ENCODE results near the gene HABP2. TPM values are rescaled to one million over a fixed set of nuclear protein-coding genes. Genes with fewer than 3 reads are reported as not detected.

Gene HABP2
- total RNA-seq, 6 experiments from 2014 or later = not detected

DNA sequence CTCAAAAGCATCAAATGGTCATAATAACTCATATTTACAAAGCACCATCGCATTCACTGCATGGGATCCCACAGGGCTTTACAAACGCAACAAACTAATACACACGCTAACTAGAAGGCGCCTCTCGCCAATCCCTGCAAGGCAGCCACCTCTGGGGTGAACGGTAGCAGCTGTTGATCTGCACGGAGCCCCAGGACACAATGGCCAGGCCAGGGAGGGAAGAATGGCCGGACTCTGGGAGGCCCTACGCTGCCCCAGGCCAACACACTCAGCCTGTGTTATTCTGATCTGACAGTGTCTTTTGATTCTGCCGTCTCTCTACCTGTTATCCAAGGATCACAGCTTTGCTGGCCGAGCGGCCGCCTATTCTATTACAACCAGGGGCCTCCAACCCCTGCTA, 41.8 kb downstream of the HABP2 start:
- Mint-ChIP-seq H3K9me3 (no peaks in the 10 kb centered on the region), H3K4me1 (ENCODE audit: low read depth) (no peaks in the 10 kb centered on the region), H3K27ac (no peak overlapping the region), H3K4me3 (no peak overlapping the region), H3K27me3 (ENCODE audit: insufficient read depth) (peaks cover 34% of the 10 kb centered on the region), H3K36me3 (ENCODE audit: low read depth) (no peaks in the 10 kb centered on the region)
- DNase-seq = no peak
- TF ChIP-seq, protein P1, sequence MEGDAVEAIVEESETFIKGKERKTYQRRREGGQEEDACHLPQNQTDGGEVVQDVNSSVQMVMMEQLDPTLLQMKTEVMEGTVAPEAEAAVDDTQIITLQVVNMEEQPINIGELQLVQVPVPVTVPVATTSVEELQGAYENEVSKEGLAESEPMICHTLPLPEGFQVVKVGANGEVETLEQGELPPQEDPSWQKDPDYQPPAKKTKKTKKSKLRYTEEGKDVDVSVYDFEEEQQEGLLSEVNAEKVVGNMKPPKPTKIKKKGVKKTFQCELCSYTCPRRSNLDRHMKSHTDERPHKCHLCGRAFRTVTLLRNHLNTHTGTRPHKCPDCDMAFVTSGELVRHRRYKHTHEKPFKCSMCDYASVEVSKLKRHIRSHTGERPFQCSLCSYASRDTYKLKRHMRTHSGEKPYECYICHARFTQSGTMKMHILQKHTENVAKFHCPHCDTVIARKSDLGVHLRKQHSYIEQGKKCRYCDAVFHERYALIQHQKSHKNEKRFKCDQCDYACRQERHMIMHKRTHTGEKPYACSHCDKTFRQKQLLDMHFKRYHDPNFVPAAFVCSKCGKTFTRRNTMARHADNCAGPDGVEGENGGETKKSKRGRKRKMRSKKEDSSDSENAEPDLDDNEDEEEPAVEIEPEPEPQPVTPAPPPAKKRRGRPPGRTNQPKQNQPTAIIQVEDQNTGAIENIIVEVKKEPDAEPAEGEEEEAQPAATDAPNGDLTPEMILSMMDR (IDR thresholded peaks at IDR 0.05) = no peak

GRCh38 chr10:113600569-113600968, 47.7 kb downstream of the HABP2 start:
- Mint-ChIP-seq H3K9me3 (peaks cover 23% of the 10 kb centered on the region), H3K4me1 (ENCODE audit: low read depth) (no peaks in the 10 kb centered on the region), H3K27ac (no peak overlapping the region), H3K36me3 (ENCODE audit: low read depth) (no peaks in the 10 kb centered on the region), H3K27me3 (ENCODE audit: insufficient read depth) (peaks cover 9% of the 10 kb centered on the region; the same call in 1 of the 2 replicates), H3K4me3 (no peak overlapping the region)
- TF ChIP-seq, protein P1 (IDR thresholded peaks at IDR 0.05) = no peak
- DNase-seq = no peak

DNA sequence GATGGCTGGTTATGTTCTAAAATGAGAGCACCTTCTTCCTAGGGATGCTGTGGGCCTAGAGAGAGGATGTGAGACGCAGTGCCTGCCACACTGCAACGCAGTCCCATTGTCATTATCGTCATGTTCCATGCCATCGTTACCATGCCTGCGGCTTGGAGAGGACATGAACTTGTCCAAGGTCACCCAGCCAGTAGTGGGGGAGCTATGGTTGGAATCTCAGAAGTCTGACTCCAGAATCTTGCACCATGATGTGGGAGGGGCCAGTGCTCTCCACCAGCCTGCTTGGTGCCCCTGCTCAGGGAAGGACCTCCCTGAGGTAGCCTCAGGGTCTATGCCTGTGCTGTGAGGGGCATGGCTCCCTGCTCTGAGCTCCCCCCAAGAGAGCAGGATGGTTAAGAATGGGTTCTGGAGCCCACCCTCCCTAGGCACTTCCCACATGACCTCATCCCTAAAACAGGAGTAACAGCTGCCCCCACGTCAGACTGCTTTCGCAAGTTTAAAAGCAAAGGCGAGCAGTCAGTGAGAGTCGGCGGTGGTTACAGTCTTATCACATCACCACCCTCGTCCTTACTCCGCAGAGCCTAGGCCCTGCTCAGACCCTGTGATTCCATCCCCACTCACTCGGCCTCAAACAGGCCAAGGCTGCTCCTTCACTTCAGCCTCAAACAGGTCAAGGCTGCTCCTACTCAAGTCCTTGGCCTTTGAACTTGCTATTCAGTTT, 50.4 kb downstream of the HABP2 start:
- no peak overlapping the region for H3K27ac Mint-ChIP-seq
- TF ChIP-seq, protein P1 (IDR thresholded peaks at IDR 0.05) = no peak

GRCh38 chr10:113604572-113604971, 51.7 kb downstream of the HABP2 start:
- no peaks in the 10 kb centered on the region for H3K4me1 Mint-ChIP-seq (ENCODE audit: low read depth)
- no peaks in the 10 kb centered on the region for H3K36me3 Mint-ChIP-seq (ENCODE audit: low read depth)
- DNase-seq = no peak
- TF ChIP-seq, protein P1 (IDR thresholded peaks at IDR 0.05) = no peak
- peaks cover 23% of the 10 kb centered on the region for H3K9me3 Mint-ChIP-seq
- H3K27ac Mint-ChIP-seq = no peak overlapping the region
- H3K27me3 Mint-ChIP-seq (ENCODE audit: insufficient read depth) = peaks cover 10% of the 10 kb centered on the region; the same call in 1 of the 2 replicates
- no peak overlapping the region for H3K4me3 Mint-ChIP-seq

More for the DNA sequence above, 50.4 kb downstream of the HABP2 start:
- no peaks in the 10 kb centered on the region for H3K4me1 Mint-ChIP-seq (ENCODE audit: low read depth)
- H3K36me3 Mint-ChIP-seq (ENCODE audit: low read depth) = no peaks in the 10 kb centered on the region
- H3K4me3 Mint-ChIP-seq = no peak overlapping the region
- H3K9me3 Mint-ChIP-seq = peaks cover 23% of the 10 kb centered on the region
- H3K27me3 Mint-ChIP-seq (ENCODE audit: insufficient read depth) = peaks cover 12% of the 10 kb centered on the region; the same call in 1 of the 2 replicates
- DNase-seq = no peak

DNA sequence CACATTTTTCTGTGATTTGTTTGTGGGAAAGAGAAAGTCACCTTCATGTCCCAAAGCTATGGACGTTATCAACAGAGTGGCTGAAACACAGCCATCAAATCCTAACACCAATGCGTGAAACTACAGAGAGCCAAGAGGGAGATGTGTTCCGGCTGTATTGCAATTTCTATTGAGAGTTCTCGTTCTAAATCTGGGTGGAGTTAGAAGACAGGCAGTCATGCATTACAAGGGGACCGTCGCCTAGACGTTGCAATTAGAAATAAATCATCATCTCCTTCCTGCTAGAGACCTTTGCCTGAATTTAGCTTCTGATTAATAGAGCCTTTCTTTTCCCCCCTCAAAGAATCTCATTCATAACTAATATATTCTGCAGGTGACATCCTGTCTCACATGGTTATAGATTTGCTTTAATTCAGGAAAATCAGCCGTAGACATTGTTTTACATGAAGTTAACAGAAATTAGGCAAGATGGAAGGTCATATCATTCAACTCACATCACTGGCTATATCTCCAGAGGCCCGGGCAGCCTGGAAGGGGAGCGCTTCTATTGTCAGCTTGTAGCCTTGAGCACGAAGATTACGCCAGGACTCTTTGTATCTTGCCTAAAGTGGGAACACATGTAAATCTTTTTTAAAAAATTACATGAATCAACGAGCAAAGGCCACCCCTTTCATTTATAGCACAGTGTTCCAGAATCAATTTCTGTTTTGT, 52.6 kb downstream of the HABP2 start:
- Mint-ChIP-seq H3K27me3 (ENCODE audit: insufficient read depth) (peaks cover 8% of the 10 kb centered on the region; the same call in 1 of the 2 replicates), H3K4me1 (ENCODE audit: low read depth) (no peaks in the 10 kb centered on the region), H3K9me3 (peaks cover 17% of the 10 kb centered on the region), H3K36me3 (ENCODE audit: low read depth) (no peaks in the 10 kb centered on the region), H3K27ac (no peak overlapping the region), H3K4me3 (no peak overlapping the region)
- DNase-seq = no peak
- TF ChIP-seq, protein P1 (IDR thresholded peaks at IDR 0.05) = no peak
